ENCODE measurements around the gene GIMAP7. TPM values are rescaled to one million over a fixed set of nuclear protein-coding genes. Genes with fewer than 3 reads are reported as not detected.
"Not testable (repeated sequence)": the region's sequence is repeated elsewhere in the genome, so short reads cannot be mapped to it uniquely, and the experiment has no call there.

GIMAP7 gene
- total and polyA plus RNA-seq, 2 donors, result 48.1 to 69.0 TPM

GRCh38 chr7:150519310-150519709, 4.6 kb downstream of the GIMAP7 start:
- Histone ChIP-seq H3K27me3 (ENCODE audit: control insufficient read depth in 2 of 2, insufficient read depth in 1 of 2, low read length in 1 of 2) (no peaks in the 10 kb centered on the region), H3K4me3 (ENCODE audit: low read length in 2 of 2) (no peak overlapping the region), H3K4me1 (ENCODE audit: control insufficient read depth in 2 of 2, insufficient read depth in 2 of 2, low read length in 2 of 2) (peaks cover 2 to 3% of the 10 kb centered on the region in 2 donors), H3K27ac (ENCODE audit: low read depth in 1 of 2, low read length in 1 of 2) (no peak overlapping the region), H3K36me3 (ENCODE audit: control insufficient read depth in 2 of 2, insufficient read depth in 2 of 2, low read length in 1 of 2) (peaks cover 7 to 15% of the 10 kb centered on the region in 2 donors), H3K9me3 (ENCODE audit: control insufficient read depth in 2 of 2, insufficient read depth in 1 of 2, low read length in 1 of 2) (no peaks in the 10 kb centered on the region)
- WGBS, result 67% methylated on average over 2 of the region's 2 CpGs
- no peak for DNase-seq (ENCODE audit: low read depth in 6 of 9, low spot score in 9 of 9)

GRCh38 chr7:150520145-150520544, 5.5 kb downstream of the GIMAP7 start:
- H3K27ac ChIP-seq (ENCODE audit: low read depth in 1 of 2, low read length in 1 of 2), result peak overlapping the region in 1 of 2 donors; percentile 20

DNA sequence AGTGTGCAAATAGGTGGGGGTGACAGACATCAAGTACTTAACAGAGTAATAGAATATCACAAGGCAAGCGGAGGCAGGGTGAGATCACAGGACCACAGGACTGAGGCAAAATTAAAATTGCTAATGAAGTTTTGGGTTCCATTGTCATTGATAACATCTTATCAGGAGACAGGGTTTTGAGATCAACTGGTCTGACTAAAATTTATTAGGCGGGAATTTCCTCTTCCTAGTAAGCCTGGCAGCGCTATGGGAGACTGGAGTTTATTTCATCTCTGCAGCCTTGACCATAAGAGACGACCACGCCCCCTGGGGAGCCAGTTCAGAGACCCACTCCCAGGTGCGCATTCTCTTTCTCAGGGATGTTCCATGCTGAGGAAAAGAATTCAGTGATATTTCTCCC, 8.3 kb downstream of the GIMAP7 start:
- H3K9me3 ChIP-seq (ENCODE audit: control insufficient read depth in 2 of 2, insufficient read depth in 1 of 2, low read length in 1 of 2); H3K4me1 ChIP-seq (ENCODE audit: control insufficient read depth in 2 of 2, insufficient read depth in 2 of 2, low read length in 2 of 2); H3K27me3 ChIP-seq (ENCODE audit: control insufficient read depth in 2 of 2, insufficient read depth in 1 of 2, low read length in 1 of 2); H3K4me3 ChIP-seq (ENCODE audit: low read length in 2 of 2); DNase-seq (ENCODE audit: low read depth in 6 of 9, low spot score in 9 of 9); H3K27ac ChIP-seq (ENCODE audit: low read depth in 1 of 2, low read length in 1 of 2): not testable (repeated sequence)
- 89% methylated on average over 6 of the region's 6 CpGs for WGBS
- peaks cover 7 to 15% of the 10 kb centered on the region in 2 donors for H3K36me3 ChIP-seq (ENCODE audit: control insufficient read depth in 2 of 2, insufficient read depth in 2 of 2, low read length in 1 of 2)

More at GRCh38 chr7:150520145-150520544, 5.5 kb downstream of the GIMAP7 start:
- Histone ChIP-seq H3K9me3 (ENCODE audit: control insufficient read depth in 2 of 2, insufficient read depth in 1 of 2, low read length in 1 of 2) (no peaks in the 10 kb centered on the region), H3K36me3 (ENCODE audit: control insufficient read depth in 2 of 2, insufficient read depth in 2 of 2, low read length in 1 of 2) (peaks cover 7 to 15% of the 10 kb centered on the region in 2 donors), H3K27me3 (ENCODE audit: control insufficient read depth in 2 of 2, insufficient read depth in 1 of 2, low read length in 1 of 2) (no peaks in the 10 kb centered on the region), H3K4me3 (ENCODE audit: low read length in 2 of 2) (no peak overlapping the region), H3K4me1 (ENCODE audit: control insufficient read depth in 2 of 2, insufficient read depth in 2 of 2, low read length in 2 of 2) (peaks cover 0 to 2% of the 10 kb centered on the region in 2 donors)
- no peak for DNase-seq (ENCODE audit: low read depth in 6 of 9, low spot score in 9 of 9)
- 97% methylated on average over 8 of the region's 8 CpGs for WGBS

GRCh38 chr7:150524018-150524417, 9.3 kb downstream of the GIMAP7 start:
- no peaks in the 10 kb centered on the region for H3K9me3 ChIP-seq (ENCODE audit: control insufficient read depth in 2 of 2, insufficient read depth in 1 of 2, low read length in 1 of 2)
- no peak for DNase-seq (ENCODE audit: low read depth in 6 of 9, low spot score in 9 of 9)
- H3K36me3 ChIP-seq (ENCODE audit: control insufficient read depth in 2 of 2, insufficient read depth in 2 of 2, low read length in 1 of 2), result peaks cover 7 to 15% of the 10 kb centered on the region in 2 donors
- 85% methylated on average over 2 of the region's 2 CpGs for WGBS
- H3K4me3 ChIP-seq (ENCODE audit: low read length in 2 of 2), result no peak overlapping the region
- no peaks in the 10 kb centered on the region for H3K4me1 ChIP-seq (ENCODE audit: control insufficient read depth in 2 of 2, insufficient read depth in 2 of 2, low read length in 2 of 2)
- no peaks in the 10 kb centered on the region for H3K27me3 ChIP-seq (ENCODE audit: control insufficient read depth in 2 of 2, insufficient read depth in 1 of 2, low read length in 1 of 2)
- H3K27ac ChIP-seq (ENCODE audit: low read depth in 1 of 2, low read length in 1 of 2), result no peak overlapping the region

DNA sequence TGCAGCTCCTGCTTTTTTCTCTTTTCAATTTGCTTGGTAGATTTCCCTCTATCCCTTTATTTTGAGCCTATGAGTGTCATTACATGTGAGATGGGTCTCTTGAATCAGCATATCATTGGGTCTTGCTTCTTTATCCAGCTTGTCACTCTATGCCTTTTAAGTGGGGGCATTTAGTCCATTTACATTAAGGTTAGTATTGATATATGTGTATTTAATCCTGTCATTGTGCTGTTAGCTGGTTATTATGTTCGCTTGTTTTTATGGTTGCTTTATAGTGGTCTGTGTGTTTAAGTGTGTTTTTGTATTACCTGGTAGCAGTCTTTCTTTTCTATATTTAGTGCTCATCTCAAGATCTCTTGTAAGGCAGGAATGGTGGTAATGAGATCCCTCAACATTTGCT, 17.0 kb downstream of the GIMAP7 start:
- no peak for DNase-seq (ENCODE audit: low read depth in 6 of 9, low spot score in 9 of 9)
- H3K36me3 ChIP-seq (ENCODE audit: control insufficient read depth in 2 of 2, insufficient read depth in 2 of 2, low read length in 1 of 2), result no peaks in the 10 kb centered on the region
- no peaks in the 10 kb centered on the region for H3K9me3 ChIP-seq (ENCODE audit: control insufficient read depth in 2 of 2, insufficient read depth in 1 of 2, low read length in 1 of 2)
- 100% methylated on average over 1 of the region's 1 CpG for whole genome bisulfite sequencing
- H3K27ac ChIP-seq (ENCODE audit: low read depth in 1 of 2, low read length in 1 of 2), result no peak overlapping the region
- no peaks in the 10 kb centered on the region for H3K4me1 ChIP-seq (ENCODE audit: control insufficient read depth in 2 of 2, insufficient read depth in 2 of 2, low read length in 2 of 2)
- no peak overlapping the region for H3K4me3 ChIP-seq (ENCODE audit: low read length in 2 of 2)
- no peaks in the 10 kb centered on the region for H3K27me3 ChIP-seq (ENCODE audit: control insufficient read depth in 2 of 2, insufficient read depth in 1 of 2, low read length in 1 of 2)

DNA sequence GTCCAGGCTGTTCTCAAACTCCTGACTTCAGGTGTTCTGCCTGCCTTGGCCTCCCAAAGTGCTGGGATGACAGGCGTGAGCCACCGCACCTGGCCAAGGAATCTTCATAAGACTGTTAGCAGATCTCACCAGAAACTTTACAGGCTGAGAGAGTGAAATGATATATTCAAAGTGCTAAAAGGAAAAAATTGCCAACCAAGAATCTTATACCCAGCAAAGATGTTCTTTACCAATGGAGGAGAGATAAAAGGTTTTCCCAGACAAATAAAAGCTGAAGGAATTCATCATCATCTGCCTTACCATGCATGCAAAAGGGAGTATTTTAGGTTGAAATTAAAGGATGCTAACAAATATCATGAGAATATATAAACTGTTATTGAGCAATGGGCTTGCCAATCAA, 23.6 kb downstream of the GIMAP7 start:
- 98% methylated on average over 2 of the region's 2 CpGs for WGBS
- no peak overlapping the region for H3K4me3 ChIP-seq (ENCODE audit: low read length in 2 of 2)
- no peaks in the 10 kb centered on the region for H3K36me3 ChIP-seq (ENCODE audit: control insufficient read depth in 2 of 2, insufficient read depth in 2 of 2, low read length in 1 of 2)
- H3K27ac ChIP-seq (ENCODE audit: low read depth in 1 of 2, low read length in 1 of 2), result no peak overlapping the region
- peak in 1 of 9 donors; percentile 37 for DNase-seq (ENCODE audit: low read depth in 6 of 9, low spot score in 9 of 9)
- no peaks in the 10 kb centered on the region for H3K27me3 ChIP-seq (ENCODE audit: control insufficient read depth in 2 of 2, insufficient read depth in 1 of 2, low read length in 1 of 2)
- H3K9me3 ChIP-seq (ENCODE audit: control insufficient read depth in 2 of 2, insufficient read depth in 1 of 2, low read length in 1 of 2), result peaks cover 0 to 25% of the 10 kb centered on the region in 2 donors
- H3K4me1 ChIP-seq (ENCODE audit: control insufficient read depth in 2 of 2, insufficient read depth in 2 of 2, low read length in 2 of 2), result no peaks in the 10 kb centered on the region

- Histone ChIP-seq H3K27ac (ENCODE audit: low read depth in 1 of 2, low read length in 1 of 2) (peak overlapping the region; percentile 31 to 49), H3K27me3 (ENCODE audit: control insufficient read depth in 2 of 2, insufficient read depth in 1 of 2, low read length in 1 of 2) (no peaks in the 10 kb centered on the region), H3K9me3 (ENCODE audit: control insufficient read depth in 2 of 2, insufficient read depth in 1 of 2, low read length in 1 of 2) (peaks cover 0 to 16% of the 10 kb centered on the region in 2 donors), H3K4me1 (ENCODE audit: control insufficient read depth in 2 of 2, insufficient read depth in 2 of 2, low read length in 2 of 2) (peaks cover 0 to 5% of the 10 kb centered on the region in 2 donors), H3K4me3 (ENCODE audit: low read length in 2 of 2) (no peak overlapping the region), H3K36me3 (ENCODE audit: control insufficient read depth in 2 of 2, insufficient read depth in 2 of 2, low read length in 1 of 2) (no peaks in the 10 kb centered on the region)
- no peak for DNase-seq (ENCODE audit: low read depth in 6 of 9, low spot score in 9 of 9)
These were observed 38.5 kb downstream of the GIMAP7 start for GRCh38 chr7:150553163-150553562.

GRCh38 chr7:150556521-150557138, 42.0 kb downstream of the GIMAP7 start:
- H3K9me3 ChIP-seq (ENCODE audit: control insufficient read depth in 2 of 2, insufficient read depth in 1 of 2, low read length in 1 of 2), result peaks cover 0 to 19% of the 10 kb centered on the region in 2 donors
- WGBS, result 41% methylated on average over 4 of the region's 4 CpGs
- peak in 7 of 9 donors; percentile 19 to 74 (median 37) for DNase-seq (ENCODE audit: low read depth in 6 of 9, low spot score in 9 of 9)
- no peaks in the 10 kb centered on the region for H3K36me3 ChIP-seq (ENCODE audit: control insufficient read depth in 2 of 2, insufficient read depth in 2 of 2, low read length in 1 of 2)
- peak overlapping the region; percentile 79 to 82 for H3K27ac ChIP-seq (ENCODE audit: low read depth in 1 of 2, low read length in 1 of 2)
- H3K27me3 ChIP-seq (ENCODE audit: control insufficient read depth in 2 of 2, insufficient read depth in 1 of 2, low read length in 1 of 2), result no peaks in the 10 kb centered on the region
- no peak overlapping the region for H3K4me3 ChIP-seq (ENCODE audit: low read length in 2 of 2)
- peaks cover 0 to 4% of the 10 kb centered on the region in 2 donors for H3K4me1 ChIP-seq (ENCODE audit: control insufficient read depth in 2 of 2, insufficient read depth in 2 of 2, low read length in 2 of 2)

- no peaks in the 10 kb centered on the region for H3K27me3 ChIP-seq (ENCODE audit: control insufficient read depth in 2 of 2, insufficient read depth in 1 of 2, low read length in 1 of 2)
- peaks cover 0 to 3% of the 10 kb centered on the region in 2 donors for H3K4me1 ChIP-seq (ENCODE audit: control insufficient read depth in 2 of 2, insufficient read depth in 2 of 2, low read length in 2 of 2)
- H3K27ac ChIP-seq (ENCODE audit: low read depth in 1 of 2, low read length in 1 of 2), result no peak overlapping the region
- H3K36me3 ChIP-seq (ENCODE audit: control insufficient read depth in 2 of 2, insufficient read depth in 2 of 2, low read length in 1 of 2), result no peaks in the 10 kb centered on the region
- no peak for DNase-seq (ENCODE audit: low read depth in 6 of 9, low spot score in 9 of 9)
- WGBS, result 73% methylated on average over 1 of the region's 1 CpG
- peaks cover 0 to 17% of the 10 kb centered on the region in 2 donors for H3K9me3 ChIP-seq (ENCODE audit: control insufficient read depth in 2 of 2, insufficient read depth in 1 of 2, low read length in 1 of 2)
- no peak overlapping the region for H3K4me3 ChIP-seq (ENCODE audit: low read length in 2 of 2)
These were observed 45.8 kb downstream of the GIMAP7 start for GRCh38 chr7:150560486-150560885.
